ENCODE data around the gene CORO1C. TPM values are rescaled to one million over a fixed set of nuclear protein-coding genes. Genes with fewer than 3 reads are reported as not detected.
"Not testable (repeated sequence)": the region's sequence is repeated elsewhere in the genome, so short reads cannot be mapped to it uniquely, and the experiment has no call there.

CORO1C gene
- total RNA-seq, 1 donor from 2014 or later = 65.3 TPM

DNA sequence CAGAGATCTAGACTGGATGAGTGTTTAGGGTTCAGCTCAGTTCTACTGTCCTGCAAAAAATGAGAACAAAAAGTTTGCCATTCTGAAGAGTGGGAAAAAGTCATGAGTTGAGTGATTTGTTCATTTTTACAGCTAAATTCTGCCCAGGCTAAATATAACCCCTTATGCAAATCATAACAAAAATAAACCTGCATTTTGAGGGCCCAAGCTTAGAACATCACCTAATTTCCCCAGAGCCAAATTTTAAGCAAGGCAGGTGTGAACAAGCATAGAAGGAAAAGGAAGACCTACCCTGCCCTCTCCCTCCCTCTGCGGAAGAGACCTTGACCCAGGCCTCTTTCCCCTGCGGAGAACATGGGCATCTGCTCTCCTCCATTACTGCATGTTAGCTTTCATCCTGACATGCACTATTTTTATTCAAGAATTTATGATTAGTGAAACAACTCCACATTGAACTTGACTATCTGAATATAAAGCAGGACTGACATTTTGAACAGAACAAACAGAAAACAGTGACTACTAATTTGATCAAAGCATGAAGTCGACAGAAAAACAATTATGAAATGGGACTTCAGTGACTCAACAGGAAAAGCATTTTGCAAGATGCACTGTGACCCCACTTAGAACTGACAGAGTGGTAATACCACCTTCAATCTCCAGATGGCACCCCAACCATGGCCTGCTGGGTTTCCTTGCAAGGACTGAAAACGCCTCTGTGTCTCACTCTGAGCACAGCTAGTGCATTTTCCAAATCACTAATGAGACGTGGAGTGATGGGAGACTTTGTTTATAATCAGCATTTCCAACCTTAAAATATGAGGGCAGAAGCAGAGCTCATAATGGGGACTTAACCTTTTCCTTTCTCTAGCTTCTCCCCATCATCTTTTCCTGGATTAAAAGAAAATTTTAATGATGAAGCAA, 66.7 kb downstream of the CORO1C start:
- peaks cover 7% of the 10 kb centered on the region for H3K9me3 Mint-ChIP-seq
- peaks cover 10% of the 10 kb centered on the region for H3K36me3 Mint-ChIP-seq
- peak overlapping the region; percentile 81 for H3K27ac Mint-ChIP-seq
- TF ChIP-seq, protein P1, sequence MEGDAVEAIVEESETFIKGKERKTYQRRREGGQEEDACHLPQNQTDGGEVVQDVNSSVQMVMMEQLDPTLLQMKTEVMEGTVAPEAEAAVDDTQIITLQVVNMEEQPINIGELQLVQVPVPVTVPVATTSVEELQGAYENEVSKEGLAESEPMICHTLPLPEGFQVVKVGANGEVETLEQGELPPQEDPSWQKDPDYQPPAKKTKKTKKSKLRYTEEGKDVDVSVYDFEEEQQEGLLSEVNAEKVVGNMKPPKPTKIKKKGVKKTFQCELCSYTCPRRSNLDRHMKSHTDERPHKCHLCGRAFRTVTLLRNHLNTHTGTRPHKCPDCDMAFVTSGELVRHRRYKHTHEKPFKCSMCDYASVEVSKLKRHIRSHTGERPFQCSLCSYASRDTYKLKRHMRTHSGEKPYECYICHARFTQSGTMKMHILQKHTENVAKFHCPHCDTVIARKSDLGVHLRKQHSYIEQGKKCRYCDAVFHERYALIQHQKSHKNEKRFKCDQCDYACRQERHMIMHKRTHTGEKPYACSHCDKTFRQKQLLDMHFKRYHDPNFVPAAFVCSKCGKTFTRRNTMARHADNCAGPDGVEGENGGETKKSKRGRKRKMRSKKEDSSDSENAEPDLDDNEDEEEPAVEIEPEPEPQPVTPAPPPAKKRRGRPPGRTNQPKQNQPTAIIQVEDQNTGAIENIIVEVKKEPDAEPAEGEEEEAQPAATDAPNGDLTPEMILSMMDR (IDR thresholded peaks at IDR 0.05; ENCODE audit: unreplicated experiment) = peak; percentile 76
- H3K4me1 Mint-ChIP-seq = peaks cover 5% of the 10 kb centered on the region
- H3K27me3 Mint-ChIP-seq (ENCODE audit: low read depth) = no peaks in the 10 kb centered on the region
- DNase-seq (ENCODE audit: low spot score in 2 of 2, unreplicated experiment in 2 of 2) = peak; percentile 41 to 82
- no peak overlapping the region for H3K4me3 Mint-ChIP-seq

GRCh38 chr12:108663324-108664015, 67.8 kb downstream of the CORO1C start:
- peaks cover 5% of the 10 kb centered on the region for H3K4me1 Mint-ChIP-seq
- H3K9me3 Mint-ChIP-seq = peaks cover 7% of the 10 kb centered on the region
- no peaks in the 10 kb centered on the region for H3K27me3 Mint-ChIP-seq (ENCODE audit: low read depth)
- TF ChIP-seq, protein P1 (IDR thresholded peaks at IDR 0.05; ENCODE audit: unreplicated experiment) = no peak
- no peak overlapping the region for H3K27ac Mint-ChIP-seq
- no peak overlapping the region for H3K4me3 Mint-ChIP-seq
- DNase-seq (ENCODE audit: low spot score in 2 of 2, unreplicated experiment in 2 of 2) = no peak
- H3K36me3 Mint-ChIP-seq = peaks cover 13% of the 10 kb centered on the region

- H3K4me3 Mint-ChIP-seq; H3K27me3 Mint-ChIP-seq (ENCODE audit: low read depth); H3K9me3 Mint-ChIP-seq; H3K4me1 Mint-ChIP-seq; H3K27ac Mint-ChIP-seq; DNase-seq (ENCODE audit: low spot score in 2 of 2, unreplicated experiment in 2 of 2): not testable (repeated sequence)
- H3K36me3 Mint-ChIP-seq = peaks cover 27% of the 10 kb centered on the region
Measured at GRCh38 chr12:108658115-108658514, 73.2 kb downstream of the CORO1C start.

- Mint-ChIP-seq H3K4me3 (no peak overlapping the region), H3K27ac (no peak overlapping the region), H3K36me3 (peaks cover 25% of the 10 kb centered on the region), H3K9me3 (no peaks in the 10 kb centered on the region), H3K27me3 (ENCODE audit: low read depth) (no peaks in the 10 kb centered on the region), H3K4me1 (no peaks in the 10 kb centered on the region)
- TF ChIP-seq, protein P1 (IDR thresholded peaks at IDR 0.05; ENCODE audit: unreplicated experiment) = no peak
- no peak for DNase-seq (ENCODE audit: low spot score in 2 of 2, unreplicated experiment in 2 of 2)
Measured at GRCh38 chr12:108657130-108657745, 74.1 kb downstream of the CORO1C start.

DNA sequence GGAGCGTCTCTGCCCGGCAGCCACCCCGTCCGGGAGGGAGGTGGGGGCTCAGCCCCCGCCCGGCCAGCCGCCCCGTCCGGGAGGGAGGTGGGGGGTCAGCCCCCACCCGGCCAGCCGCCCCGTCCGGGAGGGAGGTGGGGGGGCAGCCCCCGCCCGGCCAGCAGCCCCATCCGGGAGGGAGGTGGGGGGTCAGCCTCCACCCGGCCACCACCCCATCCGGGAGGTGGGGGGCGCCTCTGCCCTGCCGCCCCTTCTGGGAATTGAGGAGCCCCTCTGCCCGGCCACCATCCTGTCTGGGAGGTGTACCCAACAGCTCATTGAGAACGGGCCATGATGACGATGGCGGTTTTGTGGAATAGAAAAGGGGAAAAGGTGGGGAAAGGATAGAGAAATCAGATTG, 75.1 kb downstream of the CORO1C start:
- not testable (repeated sequence) for H3K27ac Mint-ChIP-seq; DNase-seq (ENCODE audit: low spot score in 2 of 2, unreplicated experiment in 2 of 2); H3K9me3 Mint-ChIP-seq; H3K4me3 Mint-ChIP-seq; H3K4me1 Mint-ChIP-seq; H3K27me3 Mint-ChIP-seq (ENCODE audit: low read depth)
- peaks cover 26% of the 10 kb centered on the region for H3K36me3 Mint-ChIP-seq

GRCh38 chr12:108655812-108656175, 75.5 kb downstream of the CORO1C start:
- not testable (repeated sequence) for DNase-seq (ENCODE audit: low spot score in 2 of 2, unreplicated experiment in 2 of 2); H3K9me3 Mint-ChIP-seq; H3K4me3 Mint-ChIP-seq; H3K27me3 Mint-ChIP-seq (ENCODE audit: low read depth); H3K4me1 Mint-ChIP-seq; H3K27ac Mint-ChIP-seq
- H3K36me3 Mint-ChIP-seq = peaks cover 25% of the 10 kb centered on the region

DNA sequence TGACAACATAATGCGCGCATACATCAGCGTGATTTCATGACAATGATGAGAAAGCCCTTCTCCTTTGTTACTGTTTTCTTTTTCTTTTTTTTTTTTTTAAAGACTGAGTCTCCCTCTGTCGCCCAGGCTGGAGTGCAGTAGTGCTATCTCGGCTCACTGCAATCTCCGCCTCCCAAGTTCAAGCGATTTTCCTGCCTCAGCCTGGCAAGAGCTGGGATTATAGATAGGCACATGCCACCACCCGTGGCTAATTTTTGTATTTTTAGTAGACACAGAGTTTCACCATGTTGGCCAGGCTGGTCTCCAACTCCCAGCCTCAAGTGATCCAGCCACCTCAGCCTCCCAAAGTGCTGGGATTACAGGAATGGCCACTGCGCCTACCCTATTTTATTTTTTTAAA, 76.7 kb downstream of the CORO1C start:
- H3K27me3 Mint-ChIP-seq (ENCODE audit: low read depth); DNase-seq (ENCODE audit: low spot score in 2 of 2, unreplicated experiment in 2 of 2); H3K9me3 Mint-ChIP-seq: not testable (repeated sequence)

More for the DNA sequence above, 76.7 kb downstream of the CORO1C start:
- H3K27ac Mint-ChIP-seq, H3K4me1 Mint-ChIP-seq, H3K4me3 Mint-ChIP-seq: not testable (repeated sequence)
- H3K36me3 Mint-ChIP-seq = peaks cover 28% of the 10 kb centered on the region

Measured in mesothelial cell of epicardium (in vitro differentiated cells).